GM10248 (cell line): ENCODE measurements around the gene ECE2.

Source experiments
- CTCF ChIA-PET: fragments of 300-600 bp; sonication (Branson Sonifier 250); formaldehyde crosslinking; extraction: SDS; loops from one replicate; lab custom pipeline; 2021; ENCODE audit warnings: antibody characterized with exemption; lab: Yijun Ruan, JAX
- POLR2A ChIA-PET: fragments of 350-650 bp; sonication (Branson Sonifier 250); formaldehyde crosslinking; extraction: SDS; loops from one replicate; lab custom pipeline; 2020; ENCODE audit warnings: antibody characterized with exemption; lab: Yijun Ruan, JAX
- DNase-seq: peaks from one replicate; pipeline ENCODE4 v3.0.0; 2012; ENCODE audit errors: extremely low spot score
- TF ChIP-seq, protein P1 (sequence below): IDR thresholded peaks from 2 replicates; pipeline ENCODE4 v1.5.1; 2012; ENCODE audit warnings: mild to moderate bottlenecking, low read depth; ENCODE audit errors: extremely low read depth, missing control alignments, control extremely low read depth

Gene ECE2

DNA sequence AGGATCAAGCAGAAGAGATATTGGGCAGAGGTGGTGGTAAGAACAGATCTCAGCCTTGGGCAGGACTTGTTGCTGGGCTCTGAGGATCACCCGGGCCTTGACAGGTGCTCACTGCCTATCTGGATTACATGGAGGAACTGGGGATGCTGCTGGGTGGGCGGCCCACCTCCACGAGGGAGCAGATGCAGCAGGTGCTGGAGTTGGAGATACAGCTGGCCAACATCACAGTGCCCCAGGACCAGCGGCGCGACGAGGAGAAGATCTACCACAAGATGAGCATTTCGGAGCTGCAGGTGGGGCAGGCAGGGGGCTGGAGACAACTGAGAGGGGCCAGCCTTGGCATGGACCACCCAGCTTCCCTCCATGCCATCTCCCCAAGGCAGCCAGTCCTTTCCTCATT is 7.9 kb downstream of the ECE2 start:
- DNase-seq, result peak; percentile 4
- POLR2A ChIA-PET, result no interaction called here
- TF ChIP-seq, protein P1, sequence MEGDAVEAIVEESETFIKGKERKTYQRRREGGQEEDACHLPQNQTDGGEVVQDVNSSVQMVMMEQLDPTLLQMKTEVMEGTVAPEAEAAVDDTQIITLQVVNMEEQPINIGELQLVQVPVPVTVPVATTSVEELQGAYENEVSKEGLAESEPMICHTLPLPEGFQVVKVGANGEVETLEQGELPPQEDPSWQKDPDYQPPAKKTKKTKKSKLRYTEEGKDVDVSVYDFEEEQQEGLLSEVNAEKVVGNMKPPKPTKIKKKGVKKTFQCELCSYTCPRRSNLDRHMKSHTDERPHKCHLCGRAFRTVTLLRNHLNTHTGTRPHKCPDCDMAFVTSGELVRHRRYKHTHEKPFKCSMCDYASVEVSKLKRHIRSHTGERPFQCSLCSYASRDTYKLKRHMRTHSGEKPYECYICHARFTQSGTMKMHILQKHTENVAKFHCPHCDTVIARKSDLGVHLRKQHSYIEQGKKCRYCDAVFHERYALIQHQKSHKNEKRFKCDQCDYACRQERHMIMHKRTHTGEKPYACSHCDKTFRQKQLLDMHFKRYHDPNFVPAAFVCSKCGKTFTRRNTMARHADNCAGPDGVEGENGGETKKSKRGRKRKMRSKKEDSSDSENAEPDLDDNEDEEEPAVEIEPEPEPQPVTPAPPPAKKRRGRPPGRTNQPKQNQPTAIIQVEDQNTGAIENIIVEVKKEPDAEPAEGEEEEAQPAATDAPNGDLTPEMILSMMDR, result no peak
- CTCF ChIA-PET, result interaction anchor here (1.2 kb wide), 1 partner anchor 55 kb away, joined by 4 read pairs; no protein-coding TSS in a partner anchor

DNA sequence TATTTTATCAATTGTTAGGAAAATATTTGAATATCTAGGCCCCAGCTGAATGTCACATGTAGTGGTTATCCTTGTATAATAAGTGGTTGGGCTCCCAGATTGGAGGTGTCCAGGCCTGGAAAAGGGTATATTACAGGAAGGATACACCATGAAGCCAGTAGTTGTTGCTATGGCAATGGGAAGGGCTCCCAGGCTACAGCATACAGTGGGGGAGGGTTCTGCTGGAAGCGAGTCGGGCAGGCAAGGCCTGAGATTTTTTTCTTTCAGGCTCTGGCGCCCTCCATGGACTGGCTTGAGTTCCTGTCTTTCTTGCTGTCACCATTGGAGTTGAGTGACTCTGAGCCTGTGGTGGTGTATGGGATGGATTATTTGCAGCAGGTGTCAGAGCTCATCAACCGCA is 8.9 kb downstream of the ECE2 start:
- TF ChIP-seq, protein P1, result peak; percentile 18
- ChIA-PET CTCF (interaction anchor here (3.4 kb wide), 1 partner anchor 58 kb away, joined by 20 read pairs; no protein-coding TSS in a partner anchor), POLR2A (no interaction called here)
- DNase-seq, result peak; percentile 50

- TF ChIP-seq, protein P1, result peak; percentile 27
- ChIA-PET POLR2A (no interaction called here), CTCF (interaction anchor here (0.7 to 2.0 kb wide), 14 partner anchors 9 to 393 kb away, joined by 3 to 16 read pairs (median 4); no protein-coding TSS in a partner anchor)
- DNase-seq, result peak; percentile 75
These were observed 13.7 kb downstream of the ECE2 start for GRCh38 chr3:184289426-184289938.

GRCh38 chr3:184290331-184290730 is 14.5 kb downstream of the ECE2 start:
- ChIA-PET CTCF (interaction anchor here (1.0 to 2.0 kb wide), 5 partner anchors 41 to 393 kb away, joined by 3 to 10 read pairs (median 4); no protein-coding TSS in a partner anchor), POLR2A (no interaction called here)
- TF ChIP-seq, protein P1, result no peak
- DNase-seq, result no peak

GRCh38 chr3:184291044-184291737 is 15.4 kb downstream of the ECE2 start:
- DNase-seq, result no peak
- CTCF ChIA-PET, result interaction anchor here (1.0 to 1.6 kb wide), 3 partner anchors 41 to 394 kb away, joined by 3 to 4 read pairs (median 3); no protein-coding TSS in a partner anchor
- POLR2A ChIA-PET, result no interaction called here
- TF ChIP-seq, protein P1, result no peak

GRCh38 chr3:184291738-184292445 is 16.1 kb downstream of the ECE2 start:
- TF ChIP-seq, protein P1, result no peak
- CTCF ChIA-PET, result interaction anchor here (1.2 to 1.8 kb wide), 4 partner anchors 42 to 396 kb away, joined by 3 to 4 read pairs (median 3); no protein-coding TSS in a partner anchor

More at GRCh38 chr3:184291738-184292445, 16.1 kb downstream of the ECE2 start:
- no peak for DNase-seq
- POLR2A ChIA-PET, result no interaction called here
